HEK293 (cell line): ENCODE data around the gene USP22.

ENCODE experiments used
- CTCF ChIP-seq: fragments of 450-650 bp; formaldehyde crosslinking; IDR thresholded peaks from 2 replicates; pipeline ENCODE4 v1.5.1; 2016; ENCODE audit warnings: missing biosample characterization, missing genetic modification characterization
- GLI4 ChIP-seq: fragments of 450-650 bp; formaldehyde crosslinking; IDR thresholded peaks from 2 replicates; pipeline ENCODE4 v1.5.1; 2016; ENCODE audit warnings: missing biosample characterization, missing genetic modification characterization
- SP2 ChIP-seq: fragments of 450-650 bp; formaldehyde crosslinking; IDR thresholded peaks from 2 replicates; pipeline ENCODE4 v1.5.1; 2016; ENCODE audit warnings: missing biosample characterization, missing genetic modification characterization
- ZNF449 ChIP-seq: fragments of 450-650 bp; formaldehyde crosslinking; IDR thresholded peaks from 2 replicates; pipeline ENCODE4 v1.5.1; 2017; ENCODE audit warnings: missing biosample characterization, mild to moderate bottlenecking, missing genetic modification characterization, moderate library complexity

- no peak for TF ChIP-seq GLI4 (tag by site-specific recombination)
- no peak for TF ChIP-seq ZNF449 (tag by site-specific recombination)
- no peak for TF ChIP-seq SP2
- TF ChIP-seq CTCF (tag by site-specific recombination) = no peak
Observed at GRCh38 chr17:21017256-21017655, 25.6 kb downstream of the USP22 start.
